HUES64 (cell line): Measurements from ENCODE around the gene PIGU.
"Not testable (repeated sequence)": the region's sequence is repeated elsewhere in the genome, so short reads cannot be mapped to it uniquely, and the experiment has no call there.

Source experiments
- H3K27ac ChIP-seq: 2 replicates; pipeline ENCODE4 v1.7.0; 2013; ENCODE audit warnings: low read depth, low read length, inconsistent platforms
- H3K27me3 ChIP-seq: 2 replicates; pipeline ENCODE4 v1.6.1; 2013; ENCODE audit warnings: mild to moderate bottlenecking, low read length; ENCODE audit not compliant: insufficient read depth
- H3K36me3 ChIP-seq: 2 replicates; pipeline ENCODE4 v1.6.1; 2013; ENCODE audit warnings: mild to moderate bottlenecking, low read length; ENCODE audit not compliant: insufficient read depth
- H3K4me1 ChIP-seq: 2 replicates; pipeline ENCODE4 v1.6.1; 2013; ENCODE audit warnings: mild to moderate bottlenecking, low read length, moderate library complexity; ENCODE audit not compliant: insufficient read depth
- H3K4me3 ChIP-seq: 2 replicates; pipeline ENCODE4 v1.5.1; 2013; ENCODE audit warnings: mild to moderate bottlenecking, low read length, moderate library complexity
- H3K9ac ChIP-seq: 2 replicates; pipeline ENCODE4 v1.6.1; 2013; ENCODE audit warnings: mild to moderate bottlenecking, low read depth, low read length
- H3K9me3 ChIP-seq: 2 replicates; pipeline ENCODE4 v1.6.1; 2013; ENCODE audit warnings: low read depth, low read length; ENCODE audit not compliant: insufficient read depth
- WGBS: fragments of 150-250, 120-280 bp; methylation state at CpG from one replicate; pipeline ENCODE4 v1.1.7; 2013; ENCODE audit warnings: missing lambda C conversion rate; 5-methylcytosine and 5-hydroxymethylcytosine counted together

The PIGU gene

DNA sequence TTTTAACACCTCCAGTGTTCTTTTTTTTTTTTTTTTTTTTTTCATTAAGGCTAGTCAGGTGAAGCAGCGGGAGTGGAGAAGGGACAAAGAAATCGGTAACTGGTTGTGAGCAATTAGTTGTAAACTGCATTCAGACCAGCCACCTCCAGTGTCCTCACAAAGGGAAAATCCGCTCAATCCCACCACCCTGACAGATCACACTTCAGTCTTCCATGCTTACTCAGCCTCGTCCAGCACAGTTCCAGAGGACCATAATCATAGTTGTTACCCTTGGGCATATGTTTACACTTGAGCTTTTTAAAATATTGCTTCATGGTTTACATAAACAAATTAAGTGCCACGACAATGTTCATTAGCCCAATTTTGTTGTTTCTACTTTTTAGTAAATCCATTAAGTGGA is 150.4 kb downstream of the PIGU start:
- Histone ChIP-seq H3K9me3 (no peaks in the 10 kb centered on the region), H3K4me1 (no peaks in the 10 kb centered on the region), H3K27me3 (no peaks in the 10 kb centered on the region), H3K27ac (no peak overlapping the region), H3K9ac (no peak overlapping the region), H3K4me3 (no peak overlapping the region), H3K36me3 (peaks cover 59% of the 10 kb centered on the region)
- 97% methylated on average over 4 of the region's 5 CpGs for WGBS

DNA sequence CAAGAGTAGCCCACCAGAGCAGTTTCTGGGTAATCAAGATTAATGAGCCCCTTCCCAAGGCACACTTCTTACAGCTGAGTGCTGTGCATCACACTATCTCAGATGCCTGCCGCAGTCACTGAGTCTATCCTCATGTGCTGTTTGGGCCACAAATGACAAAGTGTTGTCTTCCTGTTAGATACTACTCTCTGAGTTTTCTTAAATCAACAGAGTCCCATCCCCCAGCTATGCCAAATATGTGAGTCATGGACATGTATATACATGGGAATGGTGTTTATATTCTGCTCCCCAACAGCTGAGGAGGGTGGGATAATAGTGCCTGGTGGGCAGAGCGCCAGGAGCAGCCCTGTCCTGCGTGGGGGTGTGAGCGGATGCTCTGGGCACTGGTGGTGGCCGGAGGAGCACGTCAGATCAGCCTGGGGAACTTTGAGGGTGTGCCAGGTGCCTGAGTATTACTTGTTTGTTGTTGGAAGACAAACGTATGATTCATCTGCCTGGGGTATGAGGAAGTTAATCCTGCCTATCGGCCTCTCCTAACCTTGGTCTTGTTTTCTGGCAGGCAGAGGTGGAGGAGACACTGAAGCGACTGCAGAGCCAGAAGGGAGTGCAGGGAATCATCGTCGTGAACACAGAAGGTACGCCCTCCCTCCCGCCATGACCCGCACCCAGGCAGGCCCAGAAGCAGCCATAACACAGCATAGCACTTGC is 151.0 kb downstream of the PIGU start:
- Histone ChIP-seq H3K4me1 (no peaks in the 10 kb centered on the region), H3K36me3 (peaks cover 56% of the 10 kb centered on the region), H3K9me3 (no peaks in the 10 kb centered on the region), H3K4me3 (no peak overlapping the region), H3K27me3 (no peaks in the 10 kb centered on the region), H3K27ac (no peak overlapping the region), H3K9ac (no peak overlapping the region)
- WGBS, result 86% methylated on average over 14 of the region's 14 CpGs

DNA sequence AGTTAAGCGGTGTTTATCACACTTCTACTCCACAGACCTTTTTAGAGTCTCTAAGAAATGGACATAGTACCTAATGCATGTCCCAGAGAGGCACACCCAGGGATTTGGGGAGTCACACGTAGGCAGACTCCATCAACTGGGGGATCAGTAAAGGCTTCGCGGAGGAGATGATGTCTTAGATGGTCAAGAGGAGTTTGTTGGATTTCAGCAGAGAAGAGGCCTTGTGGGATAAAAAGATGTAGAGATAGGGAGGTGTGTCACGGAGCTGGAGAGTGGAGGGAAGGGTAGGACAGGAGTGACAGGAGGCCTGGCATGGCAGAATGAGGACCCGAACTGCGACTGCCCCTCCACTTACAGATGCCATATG is 151.6 kb downstream of the PIGU start:
- H3K27me3 ChIP-seq, result no peaks in the 10 kb centered on the region
- WGBS, result 93% methylated on average over 7 of the region's 7 CpGs
- peaks cover 51% of the 10 kb centered on the region for H3K36me3 ChIP-seq
- no peak overlapping the region for H3K9ac ChIP-seq
- H3K27ac ChIP-seq, result no peak overlapping the region
- no peaks in the 10 kb centered on the region for H3K4me1 ChIP-seq
- no peak overlapping the region for H3K4me3 ChIP-seq
- H3K9me3 ChIP-seq, result no peaks in the 10 kb centered on the region

DNA sequence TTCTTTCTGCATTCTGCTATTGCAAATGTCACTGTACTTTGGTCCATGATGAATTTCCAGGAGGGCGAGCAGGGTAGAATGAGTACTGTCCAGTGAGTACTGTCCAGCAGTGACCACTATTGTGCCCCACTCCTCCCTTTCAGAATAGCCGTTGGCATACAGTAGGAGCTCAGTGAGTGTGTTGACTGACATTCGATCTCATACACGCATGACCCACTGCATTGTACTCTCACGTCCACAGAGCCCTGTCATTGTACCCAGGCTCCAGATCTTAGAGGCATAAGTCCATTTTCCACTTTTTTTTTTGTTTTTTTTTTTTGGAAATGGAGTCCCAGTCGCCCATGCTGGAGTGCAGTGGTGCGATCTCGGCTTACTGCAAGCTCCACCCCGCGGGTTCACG is 152.5 kb downstream of the PIGU start:
- H3K4me1 ChIP-seq, result no peaks in the 10 kb centered on the region
- WGBS, result 95% methylated on average over 11 of the region's 11 CpGs
- H3K27ac ChIP-seq, result no peak overlapping the region
- H3K9me3 ChIP-seq, result no peaks in the 10 kb centered on the region
- H3K9ac ChIP-seq, result no peak overlapping the region
- peaks cover 49% of the 10 kb centered on the region for H3K36me3 ChIP-seq
- no peaks in the 10 kb centered on the region for H3K27me3 ChIP-seq
- H3K4me3 ChIP-seq, result no peak overlapping the region

DNA sequence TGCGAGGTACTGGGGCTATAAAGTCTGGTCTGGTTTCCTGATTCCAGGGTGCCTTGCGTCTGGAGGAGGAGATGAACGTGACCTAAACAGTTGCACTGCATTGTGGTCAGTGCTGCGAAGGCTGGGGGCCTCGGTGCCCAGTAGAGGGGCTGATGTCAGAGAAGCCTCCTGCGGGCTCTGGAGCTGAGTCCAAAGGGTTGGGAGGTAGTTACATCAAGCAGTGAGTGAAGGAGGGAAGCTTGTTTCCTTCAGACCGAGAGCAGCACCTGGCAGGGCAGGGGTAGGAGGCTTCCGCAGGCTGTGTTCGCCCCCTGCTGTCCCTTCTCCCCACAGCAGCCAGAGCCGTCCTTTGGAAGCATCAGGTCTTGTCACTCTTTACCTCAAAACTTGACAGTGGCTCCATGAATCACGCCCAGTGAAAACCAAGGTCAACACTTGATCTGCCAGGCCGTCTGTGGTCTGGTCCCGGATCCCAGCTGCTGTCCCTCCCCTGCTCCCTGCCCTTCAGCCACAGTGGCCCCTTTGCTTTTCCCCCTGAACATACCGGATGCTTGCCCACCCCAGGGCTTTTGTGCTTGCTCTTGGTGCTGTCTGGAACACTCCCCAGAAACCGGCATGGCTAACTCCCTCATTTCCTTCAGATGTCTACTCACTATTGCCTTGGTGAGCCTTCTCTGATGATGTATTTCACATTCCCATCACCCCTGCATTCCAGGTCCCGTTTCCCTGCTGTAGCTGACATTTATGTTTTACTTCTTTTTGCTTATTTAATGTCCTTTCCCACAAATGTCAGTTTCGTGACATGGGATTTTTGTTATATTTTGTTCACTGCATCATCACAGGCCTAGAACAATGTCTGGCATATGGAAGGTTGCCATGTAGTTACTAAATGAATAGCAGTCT is 153.7 kb downstream of the PIGU start:
- H3K36me3 ChIP-seq, result peaks cover 42% of the 10 kb centered on the region
- no peaks in the 10 kb centered on the region for H3K9me3 ChIP-seq
- H3K4me1 ChIP-seq, result no peaks in the 10 kb centered on the region
- peak overlapping the region; percentile 7; the same call in 1 of the 2 replicates for H3K27ac ChIP-seq
- no peak overlapping the region for H3K4me3 ChIP-seq
- no peak overlapping the region for H3K9ac ChIP-seq
- H3K27me3 ChIP-seq, result no peaks in the 10 kb centered on the region
- 62% methylated on average over 17 of the region's 17 CpGs for WGBS

DNA sequence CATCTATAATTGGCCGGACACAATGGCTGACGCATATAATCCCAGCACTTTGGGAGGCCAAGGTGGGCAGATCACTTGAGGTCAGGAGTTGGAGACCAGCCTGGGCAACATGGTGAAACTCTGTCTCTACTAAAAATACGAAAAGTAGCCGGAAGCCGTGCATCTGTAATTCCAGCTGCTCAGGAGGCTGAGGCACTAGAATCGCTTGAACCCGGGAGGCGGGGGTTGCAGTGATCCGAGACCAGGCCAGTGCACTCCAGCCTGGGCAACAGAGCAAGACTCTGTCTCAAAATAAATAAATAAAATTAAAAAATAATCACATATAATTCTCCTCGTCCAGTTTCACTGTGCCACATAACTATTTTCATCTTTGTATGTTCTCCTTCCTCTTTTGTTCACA is 157.1 kb downstream of the PIGU start:
- H3K9me3 ChIP-seq, H3K27me3 ChIP-seq, H3K9ac ChIP-seq, H3K4me1 ChIP-seq, H3K27ac ChIP-seq, H3K4me3 ChIP-seq: not testable (repeated sequence)
- WGBS, result 95% methylated on average over 10 of the region's 10 CpGs
- peaks cover 15% of the 10 kb centered on the region for H3K36me3 ChIP-seq

DNA sequence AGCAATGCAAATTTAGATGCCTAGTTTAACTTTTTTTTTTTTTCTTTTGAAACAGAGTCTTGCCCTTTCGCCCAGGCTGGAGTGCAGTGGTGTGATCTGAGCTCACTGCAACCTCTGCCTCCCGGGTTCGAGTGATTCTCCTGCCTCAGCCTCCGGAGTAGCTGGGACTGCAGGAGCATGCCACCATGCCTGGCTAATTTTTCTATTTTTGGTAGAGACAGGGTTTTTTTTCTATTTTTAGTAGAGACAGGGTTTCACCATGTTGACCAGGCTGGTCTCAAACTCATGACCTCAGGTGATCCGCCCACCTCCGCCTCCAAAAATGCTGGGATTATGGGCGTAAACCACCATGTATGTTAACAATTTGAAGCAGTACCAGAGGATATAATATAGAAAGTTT is 158.0 kb downstream of the PIGU start:
- not testable (repeated sequence) for H3K9me3 ChIP-seq, H3K4me3 ChIP-seq, H3K9ac ChIP-seq, H3K27me3 ChIP-seq, H3K4me1 ChIP-seq, H3K27ac ChIP-seq
- H3K36me3 ChIP-seq, result peaks cover 11% of the 10 kb centered on the region
- 97% methylated on average over 7 of the region's 7 CpGs for WGBS

DNA sequence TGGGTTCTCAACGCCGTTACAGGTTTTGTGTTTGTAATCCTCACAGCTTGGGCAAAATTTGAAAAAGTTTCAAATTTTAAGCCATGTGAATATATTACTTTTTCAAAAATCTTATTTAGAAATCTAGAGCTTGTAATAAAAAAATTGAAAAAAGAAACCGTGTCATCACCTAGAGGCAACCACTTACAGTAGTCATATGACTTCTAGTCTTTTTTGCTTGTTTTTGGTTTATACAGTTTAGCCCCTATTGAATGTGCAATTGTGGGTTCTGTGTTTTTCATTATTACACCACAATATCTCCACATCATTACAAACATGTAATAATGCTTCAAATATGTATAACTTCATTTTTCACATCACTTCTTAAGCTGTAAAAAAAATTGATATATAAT is 159.8 kb downstream of the PIGU start:
- Histone ChIP-seq H3K9me3 (no peaks in the 10 kb centered on the region), H3K4me1 (peaks cover 9% of the 10 kb centered on the region; the same call in 1 of the 2 replicates), H3K27ac (no peak overlapping the region; the same call in 1 of the 2 replicates), H3K9ac (peak overlapping the region; percentile 80), H3K27me3 (no peaks in the 10 kb centered on the region), H3K36me3 (peaks cover 14% of the 10 kb centered on the region), H3K4me3 (peak overlapping the region; percentile 95)
- 13% methylated on average over 2 of the region's 3 CpGs for WGBS

DNA sequence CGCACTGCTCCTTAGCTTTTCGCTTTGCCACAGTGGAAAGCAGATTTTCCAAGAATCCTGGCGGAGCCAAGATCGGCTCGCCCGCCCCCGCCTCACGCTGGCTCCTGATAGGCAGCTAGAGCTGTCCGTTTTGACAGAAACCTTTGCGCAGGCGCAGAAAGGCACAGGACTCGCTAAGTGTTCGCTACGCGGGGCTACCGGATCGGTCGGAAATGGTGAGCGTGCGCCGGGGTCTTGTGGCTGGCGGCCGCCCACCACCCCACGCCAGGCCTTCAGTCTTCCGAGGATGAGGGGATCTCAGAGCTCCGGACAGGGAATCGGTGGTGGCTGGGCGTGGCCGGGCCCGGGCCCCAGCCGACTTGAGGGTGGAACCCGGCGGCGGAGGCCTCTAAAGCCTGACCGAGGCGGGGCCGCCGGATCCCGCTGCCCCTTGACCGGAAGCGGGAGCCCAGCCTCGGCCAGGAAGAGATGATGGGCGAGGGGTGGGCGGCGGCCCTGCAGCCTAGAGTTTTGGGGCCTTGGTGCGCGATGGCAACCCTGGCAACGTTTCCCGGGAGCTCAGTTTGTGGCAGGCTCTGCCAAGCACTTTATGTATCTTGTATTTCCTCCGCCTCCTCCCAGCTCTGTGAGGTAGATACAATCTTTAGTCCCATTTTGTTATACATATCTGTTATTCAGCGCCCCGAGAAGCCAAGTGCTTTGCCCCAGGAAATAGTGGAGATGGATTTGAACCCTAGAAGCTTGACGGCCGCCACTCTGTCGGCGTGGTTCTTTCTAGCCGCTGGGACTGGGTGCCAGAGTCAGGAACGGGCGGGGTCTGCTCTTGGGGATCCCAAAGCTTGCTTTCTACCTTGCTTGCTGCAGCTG is 160.4 kb downstream of the PIGU start, which contains the start of gene DYNLRB1:
Gene DYNLRB1, plus strand, starts transcription at position 176 of the 867 bp plus-strand sequence. Its CDS starts 37 bp downstream, at position 213.
- H3K27me3 ChIP-seq, result no peaks in the 10 kb centered on the region
- peaks cover 16% of the 10 kb centered on the region for H3K36me3 ChIP-seq
- H3K9ac ChIP-seq, result peak within 1 kb of the TSS; percentile 80
- WGBS, result under 1% methylated on average over 59 of the region's 59 CpGs
- H3K4me3 ChIP-seq, result peak within 1 kb of the TSS; percentile 95
- H3K9me3 ChIP-seq, result no peaks in the 10 kb centered on the region
- peaks cover 9% of the 10 kb centered on the region; the same call in 1 of the 2 replicates for H3K4me1 ChIP-seq
- peak within 1 kb of the TSS; percentile 93 for H3K27ac ChIP-seq

DNA sequence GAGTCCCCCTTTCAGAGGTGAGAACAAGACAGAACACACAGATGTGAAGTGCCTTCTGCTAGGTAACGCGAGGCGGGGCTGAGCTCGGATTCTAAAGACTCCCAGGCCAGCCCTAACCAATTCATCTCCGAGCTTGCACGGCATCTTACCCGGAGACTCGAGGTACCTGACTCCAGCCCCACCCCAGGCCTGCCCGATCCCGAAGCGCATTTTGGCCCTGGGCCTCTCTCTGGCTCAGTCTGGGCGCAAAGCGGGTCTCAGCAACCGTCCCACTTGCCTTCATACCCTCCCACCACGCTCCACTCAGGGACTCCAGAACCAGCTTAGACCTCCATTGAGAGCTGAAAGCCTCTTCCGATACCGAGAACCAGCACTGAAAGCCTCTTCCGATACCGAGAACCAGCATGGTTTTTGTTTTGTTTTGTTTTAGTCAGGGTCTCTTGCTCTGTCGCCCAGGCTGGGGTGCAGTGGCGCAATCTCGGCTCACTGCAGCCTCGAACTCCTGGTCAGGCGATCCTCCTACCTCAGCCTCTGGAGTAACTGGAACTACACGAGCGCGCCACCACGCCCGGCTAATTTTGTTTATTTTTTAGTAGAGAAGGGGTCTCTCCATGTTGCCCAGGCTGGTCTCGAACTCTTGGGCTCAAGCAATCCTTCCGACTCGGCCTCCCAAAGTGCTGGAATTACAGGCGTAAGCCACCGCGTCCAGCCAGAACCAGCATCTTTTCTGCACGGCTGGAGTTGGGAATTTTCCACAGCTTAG is 161.2 kb downstream of the PIGU start:
- H3K4me3 ChIP-seq, result peak overlapping the region; percentile 95
- H3K4me1 ChIP-seq, result peaks cover 9% of the 10 kb centered on the region; the same call in 1 of the 2 replicates
- H3K27me3 ChIP-seq, result no peaks in the 10 kb centered on the region
- 2% methylated on average over 36 of the region's 36 CpGs for WGBS
- peak overlapping the region; percentile 80 for H3K9ac ChIP-seq
- peaks cover 24% of the 10 kb centered on the region for H3K36me3 ChIP-seq
- peak overlapping the region; percentile 93 for H3K27ac ChIP-seq
- no peaks in the 10 kb centered on the region for H3K9me3 ChIP-seq
